ENCODE results near the gene TOGARAM2. TPM values are rescaled to one million over a fixed set of nuclear protein-coding genes. Genes with fewer than 3 reads are reported as not detected.

Gene TOGARAM2
- total RNA-seq, 1 donor: 0.73 TPM

DNA sequence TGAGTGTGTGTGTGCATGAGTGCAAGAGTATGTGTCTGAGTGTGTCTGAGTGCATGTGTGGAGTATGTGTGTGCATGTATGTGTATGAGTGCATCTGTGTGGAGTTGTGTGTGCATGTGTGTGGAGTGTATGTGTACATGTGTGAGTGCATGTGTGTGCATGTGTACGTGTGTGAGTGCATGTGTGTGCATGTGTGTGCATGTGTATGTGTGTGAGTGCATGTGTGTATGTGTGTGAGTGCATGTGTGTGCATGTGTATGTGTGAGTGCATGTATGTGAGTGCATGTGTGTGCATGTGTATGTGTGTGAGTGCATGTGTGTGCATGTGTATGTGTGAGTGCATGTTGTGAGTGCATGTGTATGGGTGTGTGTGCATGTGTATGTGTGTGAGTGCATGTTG, 23.7 kb downstream of the TOGARAM2 start:
- Histone ChIP-seq H3K9me3 (ENCODE audit: low read depth, low read length) (no peaks in the 10 kb centered on the region), H3K27me3 (ENCODE audit: insufficient read depth, low read length) (no peaks in the 10 kb centered on the region), H3K4me3 (ENCODE audit: low read length) (no peak overlapping the region), H3K4me1 (ENCODE audit: insufficient read depth, low read length) (peaks cover 36% of the 10 kb centered on the region)

DNA sequence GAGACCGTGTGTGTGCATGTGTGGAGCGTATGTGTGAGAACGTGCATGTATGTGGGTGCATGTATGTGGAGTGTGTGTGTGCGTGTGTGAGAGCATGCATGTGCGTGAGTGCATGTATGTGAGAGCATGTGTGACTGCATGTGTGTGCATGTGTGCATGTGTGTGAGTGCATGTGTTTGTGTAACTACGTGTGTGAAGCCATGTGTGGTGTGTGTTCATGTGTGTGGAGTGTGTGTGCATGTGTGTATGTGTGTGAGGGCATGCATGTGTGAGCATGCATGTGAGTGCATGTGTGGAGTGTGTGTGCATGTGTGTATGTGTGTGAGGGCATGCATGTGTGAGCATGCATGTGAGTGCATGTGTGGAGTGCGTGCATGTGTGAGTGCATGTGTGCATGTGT, 24.2 kb downstream of the TOGARAM2 start:
- Histone ChIP-seq H3K4me1 (ENCODE audit: insufficient read depth, low read length) (peaks cover 36% of the 10 kb centered on the region), H3K27me3 (ENCODE audit: insufficient read depth, low read length) (no peaks in the 10 kb centered on the region), H3K9me3 (ENCODE audit: low read depth, low read length) (no peaks in the 10 kb centered on the region), H3K4me3 (ENCODE audit: low read length) (no peak overlapping the region)

DNA sequence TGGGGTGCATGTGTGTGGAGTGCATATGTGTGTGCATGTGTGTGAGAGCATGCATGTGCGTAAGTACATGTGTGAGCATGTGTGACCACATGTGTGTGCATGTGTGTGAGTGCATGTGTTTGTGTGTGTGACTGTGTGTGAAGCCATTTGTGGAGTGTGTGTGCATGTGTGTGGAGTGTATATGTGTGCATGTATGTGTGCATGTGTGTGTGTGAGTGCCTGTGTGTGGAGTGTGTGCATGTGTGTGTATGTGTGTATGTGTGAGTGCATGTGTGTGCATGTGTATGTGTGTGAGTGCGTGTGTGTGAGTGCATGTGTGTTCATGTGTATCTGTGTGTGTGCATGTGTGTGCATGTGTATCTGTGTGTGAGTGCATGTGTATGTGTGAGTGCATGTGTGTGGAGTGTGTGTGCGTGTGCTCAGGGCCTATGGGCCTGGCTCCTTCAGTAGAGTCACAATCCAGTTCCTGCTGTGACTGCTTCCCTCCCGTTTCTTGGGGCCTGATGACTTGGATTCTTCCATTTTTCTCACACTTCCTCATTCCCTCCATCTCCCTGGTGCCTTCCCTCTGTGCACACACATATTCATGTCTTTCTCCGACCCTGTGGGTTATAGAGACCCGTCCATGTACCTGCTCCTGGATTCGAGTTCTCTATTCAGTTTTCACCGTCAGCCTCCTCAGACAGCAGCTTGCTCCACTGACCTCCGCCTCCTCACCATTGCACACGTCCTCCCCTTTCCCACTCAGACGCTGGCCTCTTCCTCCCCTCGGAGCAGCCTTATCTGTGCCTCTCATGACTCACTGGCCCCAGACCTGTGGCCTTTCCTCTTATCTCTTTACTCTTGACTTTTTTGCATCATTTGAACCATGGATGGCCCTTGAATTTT, 25.2 kb downstream of the TOGARAM2 start:
- peaks cover 36% of the 10 kb centered on the region for H3K4me1 ChIP-seq (ENCODE audit: insufficient read depth, low read length)
- H3K27me3 ChIP-seq (ENCODE audit: insufficient read depth, low read length): no peaks in the 10 kb centered on the region
- H3K9me3 ChIP-seq (ENCODE audit: low read depth, low read length): no peaks in the 10 kb centered on the region
- H3K4me3 ChIP-seq (ENCODE audit: low read length): no peak overlapping the region

DNA sequence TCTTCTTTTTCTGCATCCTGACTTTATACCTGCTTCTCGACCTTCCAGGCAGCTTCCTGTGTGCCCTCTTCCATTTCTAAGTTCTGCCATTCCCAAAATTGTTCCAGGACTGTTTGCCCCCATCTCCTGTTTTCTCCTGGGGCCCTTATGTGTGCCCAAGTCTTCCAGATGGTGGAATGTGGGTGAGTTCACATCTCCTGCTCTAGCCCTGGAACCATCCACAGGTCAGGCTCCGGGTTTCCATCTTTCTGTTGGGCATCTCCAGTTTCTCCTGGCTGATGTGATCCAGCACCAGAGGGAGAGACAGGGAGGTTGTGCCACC, 25.8 kb downstream of the TOGARAM2 start:
- Histone ChIP-seq H3K4me3 (ENCODE audit: low read length) (no peak overlapping the region), H3K27me3 (ENCODE audit: insufficient read depth, low read length) (no peaks in the 10 kb centered on the region), H3K4me1 (ENCODE audit: insufficient read depth, low read length) (peaks cover 36% of the 10 kb centered on the region), H3K9me3 (ENCODE audit: low read depth, low read length) (no peaks in the 10 kb centered on the region)

DNA sequence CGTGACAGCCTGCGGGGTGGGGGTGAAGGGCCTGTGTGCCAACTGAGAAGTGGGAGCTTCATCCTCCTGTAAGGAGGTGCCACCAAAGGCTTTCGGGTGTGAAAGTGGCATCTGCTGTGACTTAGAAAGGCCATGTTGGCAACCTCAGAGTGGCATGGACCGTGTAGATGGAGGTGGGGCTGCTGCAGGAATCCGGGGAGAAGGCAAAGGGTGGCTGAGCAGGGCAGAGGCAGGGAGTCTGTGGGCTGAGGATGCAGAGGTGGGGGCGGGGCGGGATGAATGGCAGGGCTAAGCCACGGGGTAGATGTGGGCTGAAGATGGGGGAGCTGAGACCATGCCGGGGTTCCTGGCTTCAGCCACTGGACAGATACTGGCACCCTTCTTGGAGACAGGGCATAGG, 28.2 kb downstream of the TOGARAM2 start:
- Histone ChIP-seq H3K4me1 (ENCODE audit: insufficient read depth, low read length) (peaks cover 56% of the 10 kb centered on the region), H3K9me3 (ENCODE audit: low read depth, low read length) (no peaks in the 10 kb centered on the region), H3K27me3 (ENCODE audit: insufficient read depth, low read length) (no peaks in the 10 kb centered on the region), H3K4me3 (ENCODE audit: low read length) (no peak overlapping the region)

DNA sequence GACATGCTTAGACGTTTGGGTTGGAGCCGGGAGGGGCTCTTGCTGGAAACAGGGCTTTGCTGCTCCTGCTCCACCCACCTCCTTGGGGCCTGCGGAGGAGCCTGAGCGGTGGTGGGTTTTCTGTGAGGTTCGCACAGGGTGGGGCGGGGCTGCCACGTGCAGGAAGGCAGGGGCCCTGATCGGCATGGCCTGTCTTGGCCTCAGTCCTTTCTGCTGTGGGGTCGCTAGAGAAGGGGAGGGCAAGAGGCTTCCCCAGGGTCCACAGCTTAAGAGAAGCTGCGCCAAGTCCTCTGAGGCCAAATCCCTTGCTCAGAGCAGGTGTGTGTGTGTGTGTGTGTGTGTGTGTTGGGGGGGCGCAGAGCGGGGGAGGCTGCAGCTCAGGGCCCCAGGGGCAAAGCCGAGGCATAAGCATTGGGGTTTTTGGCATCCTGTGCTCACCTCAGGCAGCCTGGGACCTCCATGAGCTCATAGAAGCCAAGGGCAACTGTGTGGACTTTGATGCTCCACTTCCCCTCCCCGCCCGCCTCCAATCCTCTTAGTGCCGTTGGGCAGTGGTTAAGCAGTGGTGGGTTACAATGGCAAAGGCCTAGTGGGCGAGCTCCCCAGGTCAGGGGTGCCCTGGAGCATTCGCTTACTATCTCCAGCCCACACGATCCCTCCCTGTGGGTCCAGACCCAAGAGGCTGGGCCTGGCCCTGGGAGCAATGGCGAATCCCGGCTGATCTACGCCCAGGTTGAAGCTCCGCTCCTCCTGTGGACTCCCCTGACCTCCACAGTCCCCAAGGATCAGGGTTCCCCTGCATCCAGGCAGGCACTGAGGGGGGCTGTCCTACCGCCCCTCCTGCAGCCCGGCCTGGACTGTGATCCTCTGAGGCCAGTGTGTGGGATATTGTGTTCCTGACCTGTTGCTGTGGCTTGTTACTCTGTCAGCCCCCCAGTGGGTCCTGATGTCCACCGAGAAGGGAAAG, 28.9 kb downstream of the TOGARAM2 start:
- H3K4me3 ChIP-seq (ENCODE audit: low read length): no peak overlapping the region
- H3K9me3 ChIP-seq (ENCODE audit: low read depth, low read length): no peaks in the 10 kb centered on the region
- no peaks in the 10 kb centered on the region for H3K27me3 ChIP-seq (ENCODE audit: insufficient read depth, low read length)
- H3K4me1 ChIP-seq (ENCODE audit: insufficient read depth, low read length): peaks cover 63% of the 10 kb centered on the region

DNA sequence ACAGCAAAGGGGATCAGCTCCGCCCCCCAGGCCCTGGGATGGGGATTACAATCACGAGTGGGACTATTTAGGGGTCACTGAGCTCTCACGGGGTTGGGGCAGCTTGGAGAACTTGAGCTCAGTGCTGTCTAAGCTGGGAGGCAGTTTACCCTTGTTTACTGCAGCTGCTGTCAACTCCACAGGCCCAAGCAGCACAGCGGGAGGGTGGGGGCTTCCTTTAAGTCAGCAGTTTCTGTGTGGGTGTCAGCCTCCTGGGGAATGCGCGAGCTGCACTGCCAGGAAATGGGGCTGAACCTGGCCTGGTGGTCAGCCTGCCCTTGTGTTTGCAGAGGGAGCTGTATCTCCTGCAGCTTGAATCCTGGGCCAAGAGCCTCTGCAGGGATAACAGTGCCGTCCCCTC, 29.8 kb downstream of the TOGARAM2 start:
- no peaks in the 10 kb centered on the region for H3K27me3 ChIP-seq (ENCODE audit: insufficient read depth, low read length)
- H3K4me1 ChIP-seq (ENCODE audit: insufficient read depth, low read length): peaks cover 73% of the 10 kb centered on the region
- H3K4me3 ChIP-seq (ENCODE audit: low read length): no peak overlapping the region
- no peaks in the 10 kb centered on the region for H3K9me3 ChIP-seq (ENCODE audit: low read depth, low read length)

DNA sequence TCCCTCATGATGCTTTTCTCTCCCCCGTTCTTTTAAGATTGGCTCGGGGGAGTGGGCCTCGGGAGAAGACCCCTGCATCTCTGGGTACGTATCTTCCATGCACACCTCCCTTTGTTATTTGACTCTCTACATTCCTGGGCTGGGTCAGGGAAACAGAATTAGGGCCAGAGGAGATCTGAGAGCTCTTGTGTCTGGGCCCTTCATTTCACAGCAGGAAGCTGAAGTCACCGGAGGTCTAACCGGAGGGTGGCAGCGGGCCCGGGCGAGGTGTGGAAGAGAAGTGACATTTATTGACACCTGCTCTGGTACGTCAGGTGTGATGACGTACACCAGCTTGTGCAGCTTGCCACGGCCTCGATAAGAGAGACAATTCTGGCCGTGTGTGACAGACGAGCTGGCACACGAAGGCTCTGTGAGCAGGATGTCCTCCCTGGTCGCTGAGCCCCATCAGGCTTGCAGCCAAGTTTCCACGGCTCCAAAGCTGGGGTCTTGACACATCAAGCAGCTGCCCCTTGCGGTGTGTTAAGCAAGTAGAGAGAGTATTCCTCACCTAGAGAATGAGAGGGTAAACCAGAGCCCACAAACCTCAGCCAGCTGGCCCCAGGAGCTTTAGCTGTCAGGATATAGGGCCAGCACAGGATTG, 30.4 kb downstream of the TOGARAM2 start:
- H3K4me3 ChIP-seq (ENCODE audit: low read length): no peak overlapping the region
- H3K9me3 ChIP-seq (ENCODE audit: low read depth, low read length): no peaks in the 10 kb centered on the region
- H3K27me3 ChIP-seq (ENCODE audit: insufficient read depth, low read length): no peaks in the 10 kb centered on the region
- peaks cover 79% of the 10 kb centered on the region for H3K4me1 ChIP-seq (ENCODE audit: insufficient read depth, low read length)

DNA sequence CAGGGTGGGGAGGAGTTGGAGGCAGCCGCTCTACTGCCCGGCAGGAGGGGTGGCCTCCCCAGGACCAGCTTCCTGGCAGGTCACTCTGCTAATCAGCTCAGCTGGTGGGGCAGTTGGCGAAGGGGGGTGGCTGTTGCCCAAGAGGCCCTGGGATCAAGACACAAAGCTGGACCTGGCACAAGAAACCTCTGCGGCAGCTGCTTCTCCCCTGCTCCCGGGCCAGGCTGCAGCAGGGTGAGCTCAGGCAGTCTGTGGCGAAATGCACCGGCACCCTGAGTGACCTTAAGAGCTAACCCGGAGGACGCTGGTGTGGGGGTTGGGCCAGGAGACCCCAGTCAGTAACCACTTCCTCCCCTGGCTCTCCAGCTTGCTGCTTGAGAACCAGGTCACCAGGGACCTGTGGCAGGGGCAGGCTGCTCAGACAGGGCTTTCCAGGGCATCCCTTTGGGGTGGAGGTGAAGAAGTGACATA, 31.1 kb downstream of the TOGARAM2 start:
- no peaks in the 10 kb centered on the region for H3K27me3 ChIP-seq (ENCODE audit: insufficient read depth, low read length)
- peaks cover 86% of the 10 kb centered on the region for H3K4me1 ChIP-seq (ENCODE audit: insufficient read depth, low read length)
- H3K9me3 ChIP-seq (ENCODE audit: low read depth, low read length): no peaks in the 10 kb centered on the region
- H3K4me3 ChIP-seq (ENCODE audit: low read length): no peak overlapping the region

DNA sequence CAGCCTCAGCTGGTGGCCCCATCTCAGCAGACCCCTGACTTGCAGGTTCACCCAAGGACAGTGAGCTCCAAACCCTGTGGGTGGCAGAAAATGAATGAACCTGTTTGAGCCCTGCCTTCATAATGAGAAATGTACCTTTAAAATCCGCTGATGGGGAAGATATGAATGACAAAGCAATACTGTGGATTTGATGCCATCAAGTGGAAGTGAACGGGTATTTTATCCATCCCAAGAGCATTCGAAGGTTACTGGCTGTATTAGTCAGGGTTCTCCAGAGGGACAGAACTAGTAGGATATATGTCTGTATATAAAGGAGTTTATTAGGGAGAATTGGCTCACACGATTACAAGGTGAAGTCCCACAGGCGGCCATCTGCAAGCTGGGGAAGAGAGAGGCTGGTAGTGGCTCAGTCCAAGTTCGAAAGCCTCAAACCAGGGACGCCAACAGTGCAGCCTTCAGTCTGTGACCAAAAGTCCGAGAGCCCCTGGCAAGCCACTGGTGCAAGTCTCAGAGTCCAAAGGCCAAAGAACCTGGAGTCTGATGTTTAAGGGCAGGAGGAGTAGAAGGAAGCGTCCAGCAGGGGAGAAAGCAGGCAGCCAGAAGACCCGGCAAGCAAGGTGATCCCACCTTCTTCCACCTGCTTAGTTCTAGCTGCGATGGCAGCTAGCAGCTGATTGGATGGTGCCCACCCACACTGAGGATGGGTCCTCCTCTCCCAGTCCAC, 32.1 kb downstream of the TOGARAM2 start:
- H3K4me3 ChIP-seq (ENCODE audit: low read length): no peak overlapping the region
- H3K4me1 ChIP-seq (ENCODE audit: insufficient read depth, low read length): peaks cover 95% of the 10 kb centered on the region
- H3K27me3 ChIP-seq (ENCODE audit: insufficient read depth, low read length): no peaks in the 10 kb centered on the region
- no peaks in the 10 kb centered on the region for H3K9me3 ChIP-seq (ENCODE audit: low read depth, low read length)

DNA sequence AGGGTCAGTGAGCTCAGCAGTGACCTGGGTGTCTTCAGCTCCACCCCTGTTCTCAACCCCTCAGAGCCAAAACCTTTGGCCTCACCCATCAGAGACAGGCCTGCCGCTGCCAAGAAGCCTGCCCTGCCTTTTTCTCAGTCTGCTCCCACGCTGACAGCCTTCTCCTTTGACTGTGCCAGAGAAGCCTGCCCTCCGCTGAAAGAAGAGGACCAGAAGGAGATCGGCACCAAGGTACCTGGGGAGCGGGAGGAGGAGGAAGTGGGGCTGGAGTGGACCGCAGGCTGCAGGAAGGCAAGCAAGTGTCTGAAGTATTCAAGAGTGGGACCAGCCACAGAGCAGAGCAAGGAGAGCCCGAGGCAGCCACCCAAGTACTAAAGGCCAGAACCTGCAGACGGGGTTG, 33.2 kb downstream of the TOGARAM2 start:
- H3K9me3 ChIP-seq (ENCODE audit: low read depth, low read length): no peaks in the 10 kb centered on the region
- no peaks in the 10 kb centered on the region for H3K27me3 ChIP-seq (ENCODE audit: insufficient read depth, low read length)
- H3K4me3 ChIP-seq (ENCODE audit: low read length): peak overlapping the region; percentile 1
- peaks cover 91% of the 10 kb centered on the region for H3K4me1 ChIP-seq (ENCODE audit: insufficient read depth, low read length)

DNA sequence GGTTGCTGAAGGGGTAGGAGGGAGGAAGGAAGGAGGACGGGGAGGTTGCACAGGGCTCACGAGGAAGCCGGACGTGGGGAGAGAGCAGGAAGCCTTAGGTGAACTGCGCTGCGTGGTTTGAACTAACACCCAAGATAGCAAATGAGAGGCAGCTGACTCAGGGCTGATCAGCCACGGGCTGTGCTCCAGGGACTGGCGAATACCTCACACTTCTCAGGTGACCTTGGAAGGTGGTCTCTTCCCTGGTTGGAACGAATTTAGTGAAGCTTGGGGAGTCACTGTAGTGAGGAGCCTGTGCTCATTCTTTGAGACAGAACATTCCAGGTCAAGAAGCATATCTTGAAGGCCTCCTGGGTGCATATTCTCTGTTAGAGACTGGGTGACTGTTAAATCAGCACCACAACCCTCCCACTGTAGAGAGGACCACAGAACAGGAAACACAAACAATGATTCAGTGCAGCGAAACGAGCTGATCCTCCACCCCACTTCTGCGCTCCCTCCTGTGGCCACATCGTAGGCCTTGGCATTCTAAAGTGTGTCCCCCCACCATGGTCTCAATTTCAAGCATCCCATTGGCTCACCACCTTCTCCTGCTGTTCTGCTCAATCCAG, 33.8 kb downstream of the TOGARAM2 start:
- Histone ChIP-seq H3K4me3 (ENCODE audit: low read length) (no peak overlapping the region), H3K9me3 (ENCODE audit: low read depth, low read length) (no peaks in the 10 kb centered on the region), H3K27me3 (ENCODE audit: insufficient read depth, low read length) (no peaks in the 10 kb centered on the region), H3K4me1 (ENCODE audit: insufficient read depth, low read length) (peaks cover 85% of the 10 kb centered on the region)

DNA sequence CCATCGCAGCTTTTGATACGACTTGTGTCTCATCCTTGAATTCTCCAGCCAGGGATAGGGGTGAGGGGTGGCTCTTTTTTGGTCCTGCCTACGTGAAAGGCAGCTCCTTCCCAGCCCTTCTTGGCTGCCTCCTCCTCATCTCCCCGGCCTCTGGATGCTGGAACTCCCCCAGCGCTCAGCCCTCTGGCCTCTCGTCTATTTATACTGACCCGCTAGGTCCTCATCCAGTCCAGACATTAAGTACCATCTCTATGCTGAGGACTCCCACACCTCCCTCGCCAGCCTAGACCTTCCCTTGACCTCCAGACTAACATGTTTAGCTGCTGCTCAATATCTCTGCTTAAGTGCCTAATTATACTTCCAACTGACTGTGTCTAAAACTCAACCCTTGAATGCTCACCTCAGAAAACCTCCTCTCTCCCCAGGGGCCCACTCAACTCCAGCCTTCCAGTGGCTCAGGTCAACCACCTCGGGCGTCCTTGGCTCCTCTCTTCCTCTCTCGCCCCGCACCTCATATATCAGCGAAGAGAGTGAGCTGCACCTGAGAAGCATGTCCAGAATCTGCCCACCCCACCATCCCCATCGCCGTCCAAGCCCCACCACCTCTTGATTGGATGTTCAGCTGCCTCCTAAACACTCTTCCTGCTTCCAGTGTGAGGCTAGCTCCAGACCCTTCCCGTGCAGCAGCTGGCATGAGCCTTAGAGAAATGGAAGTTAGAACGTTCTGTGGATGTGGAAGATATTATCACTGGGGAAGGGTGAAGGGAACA, 34.8 kb downstream of the TOGARAM2 start:
- H3K4me3 ChIP-seq (ENCODE audit: low read length): no peak overlapping the region
- no peaks in the 10 kb centered on the region for H3K27me3 ChIP-seq (ENCODE audit: insufficient read depth, low read length)
- H3K4me1 ChIP-seq (ENCODE audit: insufficient read depth, low read length): peaks cover 75% of the 10 kb centered on the region
- no peaks in the 10 kb centered on the region for H3K9me3 ChIP-seq (ENCODE audit: low read depth, low read length)

All from mononuclear cell (primary cell).